ENCODE results near the gene RIPK4. TPM values are rescaled to one million over a fixed set of nuclear protein-coding genes. Genes with fewer than 3 reads are reported as not detected.
A peak's percentile ranks its signal among the peaks of the same experiment; 100 is the strongest.

Gene RIPK4
- total RNA-seq, 1 donor, result 0.31 TPM

DNA sequence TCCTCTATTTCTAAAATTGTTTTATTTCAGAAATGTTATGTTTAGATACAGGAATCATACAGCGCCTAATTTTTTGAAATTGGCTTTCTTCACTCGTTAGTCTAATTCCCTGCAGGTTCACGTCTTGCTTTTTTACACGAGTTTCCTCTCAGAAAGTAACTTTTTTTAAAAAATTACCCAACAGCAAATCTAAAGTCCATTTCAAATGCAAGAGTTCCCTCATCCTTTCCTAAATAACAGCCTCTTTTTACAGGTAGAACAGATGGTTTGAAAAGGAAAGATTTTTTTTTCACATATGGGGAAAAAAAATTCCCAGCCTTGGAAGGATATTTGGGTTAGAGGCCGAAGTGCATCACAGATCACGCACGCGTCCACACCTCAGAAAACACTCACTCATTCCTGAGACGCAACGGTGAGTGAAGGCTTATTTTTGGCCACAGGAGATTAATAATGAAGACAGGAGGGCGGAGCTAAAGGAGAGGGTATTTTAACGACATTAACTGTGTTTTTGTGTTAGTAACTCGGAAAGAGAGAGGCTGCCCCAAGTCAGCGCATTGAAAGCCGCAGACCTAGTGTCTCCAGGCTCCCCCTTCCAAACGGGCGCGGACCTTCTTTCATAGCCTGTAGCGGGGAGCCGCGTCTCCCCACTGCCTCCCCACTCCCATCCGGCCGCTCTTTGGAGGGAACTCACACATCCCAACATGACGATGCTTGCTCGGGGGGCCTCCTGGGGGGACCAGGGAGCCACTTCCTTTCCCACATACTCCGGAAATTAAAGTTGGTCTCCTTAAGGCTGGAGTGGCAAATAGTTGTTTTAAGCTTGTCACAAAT lies 969 bp upstream of the RIPK4 start:
- H3K4me3 ChIP-seq (ENCODE audit: low read length), result no peak overlapping the region
- peaks cover 40% of the 10 kb centered on the region for H3K4me1 ChIP-seq (ENCODE audit: insufficient read depth, low read length)
- no peaks in the 10 kb centered on the region for H3K9me3 ChIP-seq (ENCODE audit: low read depth, low read length)
- peaks cover 76% of the 10 kb centered on the region for H3K27me3 ChIP-seq (ENCODE audit: insufficient read depth, low read length)

DNA sequence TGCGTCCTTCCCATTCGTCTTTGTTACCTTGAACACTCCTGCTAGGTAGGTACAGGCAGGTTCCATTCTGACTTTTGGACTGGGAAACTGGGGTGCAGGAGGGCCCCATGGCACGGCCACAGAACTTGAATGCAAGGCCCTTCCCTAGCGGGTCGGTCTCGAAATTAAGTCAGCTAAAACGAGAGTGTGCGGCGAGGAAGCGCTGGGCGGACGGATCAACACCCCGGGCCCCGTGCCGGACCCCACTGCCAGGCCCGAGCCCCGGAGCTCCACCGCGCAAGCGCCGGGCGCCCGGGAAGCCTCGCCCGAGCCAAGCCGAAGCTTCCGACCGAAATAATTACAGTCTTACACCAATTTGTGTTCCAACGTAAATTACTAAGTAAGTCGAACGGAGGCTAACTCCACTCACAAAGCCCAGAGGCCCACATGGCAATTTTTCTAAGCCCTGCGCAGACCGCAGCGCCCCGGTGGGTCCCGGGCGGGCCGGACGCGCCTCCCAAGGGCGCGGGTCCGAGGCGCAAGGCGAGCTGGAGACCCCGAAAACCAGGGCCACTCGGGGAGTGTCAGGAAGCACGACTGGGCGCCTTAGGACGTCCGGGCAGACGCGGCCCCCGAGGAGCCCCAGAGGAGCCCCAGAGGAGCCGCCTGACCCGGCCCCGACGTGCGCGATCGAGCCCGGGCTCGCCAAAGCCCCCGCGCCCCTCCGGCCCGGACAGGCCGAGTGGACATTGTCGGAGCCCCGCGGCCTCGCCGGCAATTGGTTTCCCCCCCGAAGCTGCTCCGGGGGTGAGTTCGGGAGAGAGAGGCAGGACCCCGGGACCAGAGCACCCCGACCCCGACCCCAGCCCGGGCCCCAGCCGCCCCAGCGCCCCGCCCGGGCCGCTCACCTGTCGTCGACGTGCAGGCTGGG lies 624 bp downstream of the RIPK4 start:
- no peak overlapping the region for H3K4me3 ChIP-seq (ENCODE audit: low read length)
- no peaks in the 10 kb centered on the region for H3K9me3 ChIP-seq (ENCODE audit: low read depth, low read length)
- peaks cover 85% of the 10 kb centered on the region for H3K27me3 ChIP-seq (ENCODE audit: insufficient read depth, low read length)
- peaks cover 56% of the 10 kb centered on the region for H3K4me1 ChIP-seq (ENCODE audit: insufficient read depth, low read length)

DNA sequence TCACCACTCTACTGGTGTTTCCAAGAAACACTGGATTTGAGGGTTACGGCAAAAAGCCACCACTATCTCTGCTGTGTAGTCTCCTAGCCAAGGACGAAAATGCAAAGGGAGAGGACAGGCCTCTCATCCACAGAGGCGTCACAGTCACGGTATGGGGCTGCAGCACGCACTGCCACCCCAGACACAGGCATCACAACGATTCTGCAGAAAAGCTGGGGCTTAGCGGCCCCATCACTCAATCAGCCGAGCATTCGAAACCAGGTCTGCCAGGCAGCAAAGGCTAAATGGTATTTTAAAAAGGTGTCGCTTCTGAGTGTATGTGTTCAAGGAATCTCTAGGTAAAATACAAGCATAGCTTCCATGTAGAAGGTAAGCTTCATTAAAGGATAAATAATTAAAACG lies 1.4 kb downstream of the RIPK4 start:
- peaks cover 64% of the 10 kb centered on the region for H3K4me1 ChIP-seq (ENCODE audit: insufficient read depth, low read length)
- H3K4me3 ChIP-seq (ENCODE audit: low read length), result no peak overlapping the region
- H3K27me3 ChIP-seq (ENCODE audit: insufficient read depth, low read length), result peaks cover 85% of the 10 kb centered on the region
- no peaks in the 10 kb centered on the region for H3K9me3 ChIP-seq (ENCODE audit: low read depth, low read length)

DNA sequence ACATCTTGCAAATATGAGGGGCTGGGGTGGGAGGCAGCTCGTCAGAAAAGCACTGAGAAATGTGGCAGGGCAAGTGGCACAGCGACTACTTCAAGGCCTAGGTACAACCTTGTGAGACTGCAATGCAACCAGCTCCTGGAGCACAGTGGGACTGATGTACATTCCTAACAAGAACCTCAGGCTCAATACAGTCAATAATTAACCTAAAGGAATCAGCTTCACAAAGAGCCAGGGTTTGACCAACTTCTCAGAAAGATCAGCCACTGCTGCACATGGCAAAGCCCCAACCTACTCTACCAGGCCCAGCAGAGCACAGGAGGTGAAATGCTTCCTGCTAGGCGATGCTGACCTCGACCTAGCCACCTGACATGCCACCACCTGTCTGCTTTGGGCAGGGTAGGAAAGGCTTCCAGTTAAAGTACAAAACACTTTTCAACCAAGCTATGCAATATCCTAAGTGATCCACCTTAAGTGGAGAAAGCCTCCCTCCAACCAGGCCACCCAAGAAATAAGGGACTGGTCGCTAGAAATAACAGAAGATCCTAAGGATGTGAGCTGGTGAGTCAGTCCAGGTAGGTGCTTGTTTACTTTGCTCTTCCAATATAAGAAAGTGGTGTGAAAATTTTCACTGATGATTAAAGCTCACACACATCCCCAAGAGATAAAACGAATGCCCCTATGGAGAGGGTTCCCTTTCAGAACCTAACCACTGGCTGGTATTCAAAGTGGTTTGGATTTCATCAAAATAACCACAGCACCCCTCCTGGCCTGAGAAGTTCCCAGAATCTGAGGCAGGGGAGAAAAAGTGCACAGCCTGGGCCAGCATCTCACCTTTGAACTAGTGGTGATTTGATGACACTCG lies 2.1 kb downstream of the RIPK4 start:
- Histone ChIP-seq H3K27me3 (ENCODE audit: insufficient read depth, low read length) (peaks cover 80% of the 10 kb centered on the region), H3K4me1 (ENCODE audit: insufficient read depth, low read length) (peaks cover 71% of the 10 kb centered on the region)

DNA sequence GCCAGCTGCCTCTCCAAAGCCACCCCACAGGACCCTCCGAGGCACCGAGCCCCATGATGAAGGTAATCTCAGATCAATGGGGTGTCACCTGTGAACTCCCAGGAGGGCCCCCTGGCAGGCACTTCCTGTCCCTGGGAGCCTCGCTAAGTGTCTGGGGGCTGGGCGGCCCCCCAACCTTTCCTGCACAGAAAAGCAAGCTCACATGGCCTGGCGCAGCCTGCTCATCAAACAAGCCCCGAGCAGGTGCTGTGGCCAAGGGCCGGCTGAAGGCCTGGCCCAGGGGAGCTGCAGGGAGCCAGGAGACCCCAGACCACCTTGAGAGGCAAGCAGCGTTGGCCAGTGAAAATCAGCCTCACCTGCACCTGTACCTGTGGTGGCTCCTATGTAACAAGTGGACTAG lies 2.9 kb downstream of the RIPK4 start:
- Histone ChIP-seq H3K9me3 (ENCODE audit: low read depth, low read length) (no peaks in the 10 kb centered on the region), H3K27me3 (ENCODE audit: insufficient read depth, low read length) (peaks cover 73% of the 10 kb centered on the region), H3K4me1 (ENCODE audit: insufficient read depth, low read length) (peaks cover 70% of the 10 kb centered on the region), H3K4me3 (ENCODE audit: low read length) (no peak overlapping the region)

More for the DNA sequence above, 2.1 kb downstream of the RIPK4 start:
- no peak overlapping the region for H3K4me3 ChIP-seq (ENCODE audit: low read length)
- no peaks in the 10 kb centered on the region for H3K9me3 ChIP-seq (ENCODE audit: low read depth, low read length)

DNA sequence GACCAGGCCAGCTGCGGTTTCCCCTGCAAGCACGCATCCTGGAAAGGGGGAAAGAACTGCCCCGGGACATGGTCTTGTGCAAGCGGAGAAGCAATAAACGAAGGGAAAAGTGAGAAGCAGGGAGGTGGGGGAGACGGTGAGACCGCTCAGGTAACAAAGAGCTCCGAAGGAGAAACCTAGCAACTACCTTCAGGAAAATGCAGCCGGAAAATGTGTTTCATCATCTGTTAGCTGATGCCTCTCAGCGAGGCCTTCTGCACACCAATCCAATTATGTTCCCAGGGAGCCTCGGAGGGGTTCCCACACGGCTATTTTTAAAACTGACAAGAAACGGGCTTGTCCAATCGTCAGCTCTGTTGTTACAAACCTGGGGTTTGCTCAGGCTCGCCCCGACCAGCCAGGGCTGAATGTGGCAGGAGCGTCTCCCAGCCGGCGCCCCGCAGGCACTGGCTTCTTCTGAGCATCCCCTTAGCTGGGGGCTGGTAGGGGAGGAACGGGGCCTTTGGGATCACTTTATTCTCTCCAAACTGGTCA lies 3.4 kb downstream of the RIPK4 start:
- H3K9me3 ChIP-seq (ENCODE audit: low read depth, low read length), result no peaks in the 10 kb centered on the region
- H3K4me3 ChIP-seq (ENCODE audit: low read length), result no peak overlapping the region
- H3K27me3 ChIP-seq (ENCODE audit: insufficient read depth, low read length), result peaks cover 67% of the 10 kb centered on the region
- H3K4me1 ChIP-seq (ENCODE audit: insufficient read depth, low read length), result peaks cover 65% of the 10 kb centered on the region

DNA sequence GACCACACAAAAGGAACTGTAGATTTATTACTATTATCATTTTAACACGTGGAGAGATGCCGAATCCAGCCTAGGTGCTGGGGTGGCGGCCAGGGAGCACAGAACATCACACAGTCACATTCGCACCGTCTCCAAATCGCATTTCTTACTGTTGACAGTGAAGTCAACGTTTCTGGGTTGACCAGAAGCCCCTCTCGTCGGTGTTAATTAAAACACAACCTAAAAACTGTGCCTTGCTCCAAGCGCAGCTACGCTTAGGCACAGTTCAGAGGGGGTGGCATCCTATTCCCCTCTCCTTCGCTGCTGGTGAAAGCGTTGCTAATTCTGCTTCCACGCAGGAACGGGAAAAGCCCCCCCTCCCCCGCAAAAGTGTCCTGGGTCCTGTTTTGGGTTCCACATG lies 4.1 kb downstream of the RIPK4 start:
- Histone ChIP-seq H3K9me3 (ENCODE audit: low read depth, low read length) (no peaks in the 10 kb centered on the region), H3K4me3 (ENCODE audit: low read length) (no peak overlapping the region), H3K4me1 (ENCODE audit: insufficient read depth, low read length) (peaks cover 58% of the 10 kb centered on the region), H3K27me3 (ENCODE audit: insufficient read depth, low read length) (peaks cover 60% of the 10 kb centered on the region)

DNA sequence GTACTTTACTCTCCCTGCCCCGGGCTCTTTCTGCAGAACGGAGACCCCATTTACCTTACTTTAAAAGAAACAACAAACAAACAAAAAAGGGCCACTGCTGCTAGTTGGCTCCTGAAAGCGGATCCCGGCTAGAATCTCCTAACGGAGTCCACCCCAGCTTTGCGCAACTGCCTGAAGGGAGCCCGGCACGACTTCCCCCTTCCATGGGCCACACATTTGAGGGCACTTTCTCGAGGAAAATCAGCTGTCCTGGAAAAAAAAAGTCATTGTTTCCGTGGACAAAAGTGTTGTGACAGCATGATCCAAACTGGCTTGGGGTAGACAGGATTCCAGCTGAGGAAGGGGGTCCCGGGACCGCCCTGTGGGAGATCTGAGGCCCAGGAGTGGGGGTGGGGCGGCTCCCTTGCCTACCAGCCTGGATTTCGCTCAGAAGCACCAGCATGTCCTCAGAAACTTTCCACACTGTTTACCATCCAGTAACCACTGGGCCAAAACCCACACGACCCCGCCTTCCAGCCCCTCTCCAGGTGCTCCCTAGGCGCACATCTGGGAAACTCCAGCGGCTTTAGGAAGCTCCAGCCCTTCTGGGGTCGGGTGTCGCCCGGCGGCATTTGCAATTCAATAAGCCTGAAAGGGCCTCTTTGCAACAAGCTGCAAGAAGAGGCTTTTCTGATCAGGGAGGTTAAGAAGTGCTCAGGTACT lies 4.8 kb downstream of the RIPK4 start:
- Histone ChIP-seq H3K9me3 (ENCODE audit: low read depth, low read length) (no peaks in the 10 kb centered on the region), H3K4me1 (ENCODE audit: insufficient read depth, low read length) (peaks cover 52% of the 10 kb centered on the region), H3K27me3 (ENCODE audit: insufficient read depth, low read length) (peaks cover 54% of the 10 kb centered on the region), H3K4me3 (ENCODE audit: low read length) (no peak overlapping the region)

DNA sequence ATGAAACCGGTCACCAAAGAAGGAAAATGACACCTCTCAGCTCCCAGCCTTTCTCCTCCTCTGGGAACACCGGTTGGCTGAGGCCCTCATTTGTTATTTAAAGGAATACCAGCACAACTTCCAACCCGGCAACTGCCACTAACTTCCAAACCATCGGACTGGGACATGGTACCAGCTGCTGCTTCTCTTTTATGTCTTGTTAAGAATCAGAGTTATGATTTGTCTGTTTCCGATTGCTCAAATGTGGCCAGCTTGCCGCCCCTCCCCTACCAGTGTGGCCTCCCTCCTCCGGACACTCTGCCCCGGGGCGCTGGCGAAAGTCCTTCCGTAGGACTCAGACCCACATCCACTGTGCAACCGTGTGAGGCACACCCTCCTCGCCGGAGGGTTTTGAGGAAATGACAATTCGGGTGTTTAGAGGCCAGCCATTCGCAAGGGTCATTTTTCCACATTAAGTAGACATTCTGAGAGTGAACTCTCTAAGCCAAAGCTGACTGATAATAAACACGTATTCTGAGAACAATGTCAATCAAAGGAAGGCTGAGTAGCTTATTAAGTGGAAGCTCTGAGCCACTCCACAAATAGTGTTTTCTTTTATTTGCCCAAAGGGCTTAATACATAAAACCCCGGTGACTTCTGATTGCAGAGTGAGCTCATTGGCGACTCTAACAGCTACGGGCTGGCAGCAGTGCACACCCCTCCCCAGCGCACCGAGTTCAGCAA lies 5.5 kb downstream of the RIPK4 start:
- Histone ChIP-seq H3K4me3 (ENCODE audit: low read length) (peak overlapping the region; percentile 6), H3K4me1 (ENCODE audit: insufficient read depth, low read length) (peaks cover 45% of the 10 kb centered on the region), H3K27me3 (ENCODE audit: insufficient read depth, low read length) (peaks cover 47% of the 10 kb centered on the region), H3K9me3 (ENCODE audit: low read depth, low read length) (no peaks in the 10 kb centered on the region)

DNA sequence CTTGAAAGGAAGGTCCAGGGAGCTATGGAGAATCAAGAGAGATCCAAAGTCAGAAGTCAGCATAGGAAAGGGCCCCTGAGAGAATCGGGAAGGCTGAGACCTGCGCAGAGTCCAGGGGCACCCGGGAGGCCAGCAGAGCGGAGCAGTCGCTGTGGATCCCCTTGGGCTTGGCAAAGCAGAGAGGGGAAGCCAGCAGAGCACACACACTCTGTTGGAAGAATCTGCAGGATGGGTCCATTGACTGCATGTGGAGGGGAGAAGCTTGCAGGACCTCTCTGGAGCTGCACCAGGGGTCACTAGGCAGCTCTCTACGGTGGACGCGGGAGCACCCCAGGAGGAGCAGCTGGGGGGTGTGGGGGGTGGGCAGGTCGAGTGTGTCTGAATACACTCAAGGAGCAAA lies 6.4 kb downstream of the RIPK4 start:
- Histone ChIP-seq H3K27me3 (ENCODE audit: insufficient read depth, low read length) (peaks cover 37% of the 10 kb centered on the region), H3K4me3 (ENCODE audit: low read length) (no peak overlapping the region), H3K4me1 (ENCODE audit: insufficient read depth, low read length) (peaks cover 38% of the 10 kb centered on the region), H3K9me3 (ENCODE audit: low read depth, low read length) (no peaks in the 10 kb centered on the region)

DNA sequence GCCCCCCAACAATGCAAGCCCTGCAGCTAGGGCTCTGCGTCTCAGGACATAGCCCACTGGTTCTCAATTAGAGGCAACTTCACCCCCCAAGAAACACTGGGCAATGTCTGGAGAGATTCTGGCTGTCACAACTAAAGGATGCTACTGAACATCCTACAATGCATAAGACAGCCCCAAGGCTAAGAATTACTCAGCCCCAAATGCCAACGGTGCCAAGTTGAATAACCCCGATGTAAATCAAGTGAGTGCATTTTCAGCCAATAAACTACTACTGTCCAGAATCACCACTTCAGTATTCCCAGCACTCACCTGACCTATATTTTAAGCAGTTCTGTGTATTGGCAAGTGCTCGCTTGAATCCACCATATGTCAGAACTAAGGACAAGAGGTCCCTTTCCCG lies 6.9 kb downstream of the RIPK4 start:
- no peaks in the 10 kb centered on the region for H3K9me3 ChIP-seq (ENCODE audit: low read depth, low read length)
- H3K27me3 ChIP-seq (ENCODE audit: insufficient read depth, low read length), result peaks cover 32% of the 10 kb centered on the region
- peaks cover 38% of the 10 kb centered on the region for H3K4me1 ChIP-seq (ENCODE audit: insufficient read depth, low read length)
- no peak overlapping the region for H3K4me3 ChIP-seq (ENCODE audit: low read length)

DNA sequence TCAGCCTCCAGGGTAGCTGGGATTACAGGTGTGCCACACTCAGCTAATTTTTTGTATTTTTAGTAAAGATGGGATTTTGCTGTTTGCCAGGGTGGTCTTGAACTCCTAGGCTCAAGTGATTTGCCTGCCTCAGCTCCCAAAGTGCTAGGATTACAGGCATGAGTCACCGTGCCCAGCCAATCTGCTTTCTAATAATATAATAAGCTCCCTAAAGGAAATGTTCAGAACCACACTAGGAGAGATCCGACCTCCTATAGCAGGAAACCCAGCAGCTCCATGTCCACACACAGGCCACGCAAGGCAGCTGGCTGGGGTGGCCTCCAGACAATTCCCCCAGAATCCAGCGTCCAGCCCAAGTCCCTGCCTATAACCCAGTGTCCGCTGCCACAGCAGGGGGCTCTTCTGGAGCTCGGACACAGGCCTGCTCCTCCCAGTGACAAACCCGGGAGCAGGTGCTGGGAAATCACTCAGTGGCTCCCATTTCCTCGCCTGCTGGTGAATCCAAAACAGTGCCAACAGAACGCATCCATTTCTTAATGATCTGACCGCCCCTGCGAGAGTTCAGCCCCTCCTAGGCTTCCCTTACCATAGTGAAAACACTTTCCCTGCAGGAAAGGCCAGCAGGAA lies 7.5 kb downstream of the RIPK4 start:
- Histone ChIP-seq H3K4me3 (ENCODE audit: low read length) (no peak overlapping the region), H3K4me1 (ENCODE audit: insufficient read depth, low read length) (peaks cover 38% of the 10 kb centered on the region), H3K27me3 (ENCODE audit: insufficient read depth, low read length) (peaks cover 26% of the 10 kb centered on the region), H3K9me3 (ENCODE audit: low read depth, low read length) (no peaks in the 10 kb centered on the region)

DNA sequence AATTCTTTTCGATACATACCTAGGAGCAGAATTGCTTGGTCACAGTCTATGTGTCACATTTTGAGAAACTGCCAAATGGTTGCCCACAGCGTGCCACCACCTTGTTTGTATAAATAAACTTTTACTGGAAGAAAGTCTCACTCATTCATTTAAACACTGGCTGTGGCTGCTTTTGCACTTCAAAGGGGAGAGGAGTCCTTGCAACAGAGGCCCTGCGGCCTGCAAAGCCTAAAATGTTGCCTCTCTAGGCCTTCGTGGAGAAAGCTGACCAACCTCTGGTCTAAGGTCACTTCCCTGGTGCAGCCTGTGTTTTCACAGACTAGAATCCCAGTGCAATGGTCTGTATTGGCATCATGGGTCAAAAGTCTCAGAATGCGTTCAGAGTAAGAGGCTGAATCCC lies 8.3 kb downstream of the RIPK4 start:
- H3K27me3 ChIP-seq (ENCODE audit: insufficient read depth, low read length), result peaks cover 20% of the 10 kb centered on the region

More for the DNA sequence above, 8.3 kb downstream of the RIPK4 start:
- Histone ChIP-seq H3K4me3 (ENCODE audit: low read length) (no peak overlapping the region), H3K4me1 (ENCODE audit: insufficient read depth, low read length) (peaks cover 38% of the 10 kb centered on the region), H3K9me3 (ENCODE audit: low read depth, low read length) (no peaks in the 10 kb centered on the region)

All from mononuclear cell (primary cell).